GM08714 (cell line): Measurements from ENCODE around the gene EFCAB12.
A peak's percentile ranks its signal among the peaks of the same experiment; 100 is the strongest.

Experiments
- H3K4me3 ChIP-seq: fragments of 200-500 bp; sonication (Bioruptor generic); 2 replicates; pipeline ENCODE4 v1.5.1; 2014; ENCODE audit warnings: mild to moderate bottlenecking, low read length, inconsistent platforms
- ZNF274 ChIP-seq: IDR thresholded peaks from 2 replicates; pipeline ENCODE4 v1.6.1; 2012; ENCODE audit warnings: mild to moderate bottlenecking, low read depth, low read length

EFCAB12 gene

DNA sequence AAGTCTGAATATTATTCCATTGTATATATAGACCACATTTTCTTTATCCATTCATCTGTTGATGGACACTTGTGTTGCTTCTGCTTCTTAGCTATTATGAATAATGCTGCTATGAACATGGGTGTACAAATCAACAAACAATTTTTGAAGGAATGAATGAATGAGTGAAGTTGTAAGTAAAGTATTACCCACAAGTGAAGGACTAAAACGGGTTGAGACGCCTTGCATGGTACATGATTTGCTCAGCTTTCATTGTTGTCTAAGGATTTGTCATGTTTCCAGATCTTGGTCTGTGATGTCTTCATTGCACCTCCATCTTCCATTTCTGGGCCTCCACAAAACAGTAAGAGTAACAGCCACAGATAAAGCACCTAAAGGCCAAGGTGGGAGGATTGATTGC lies 32.1 kb upstream of the EFCAB12 start:
- no peak for TF ChIP-seq ZNF274
- H3K4me3 ChIP-seq: no peak overlapping the region

DNA sequence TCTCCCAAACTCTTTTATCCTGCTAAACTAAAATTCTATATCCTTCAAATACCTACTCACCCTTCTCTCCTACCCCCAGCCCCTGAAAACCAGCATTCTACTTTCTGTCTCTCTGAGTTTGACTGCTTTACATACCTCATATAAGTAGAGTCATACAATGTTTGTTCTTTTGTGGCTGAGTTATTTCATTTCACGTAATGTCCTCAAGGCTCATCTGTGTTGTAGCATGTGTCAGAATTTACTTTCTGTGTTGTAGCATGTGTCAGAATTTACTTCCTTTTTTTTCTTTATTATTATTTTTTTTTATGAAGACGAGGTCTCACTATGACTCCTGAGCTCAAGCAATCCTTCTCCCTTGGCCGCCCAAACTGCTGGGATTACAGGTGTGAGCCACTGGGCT lies 31.7 kb upstream of the EFCAB12 start:
- no peak overlapping the region for H3K4me3 ChIP-seq
- TF ChIP-seq ZNF274: no peak

DNA sequence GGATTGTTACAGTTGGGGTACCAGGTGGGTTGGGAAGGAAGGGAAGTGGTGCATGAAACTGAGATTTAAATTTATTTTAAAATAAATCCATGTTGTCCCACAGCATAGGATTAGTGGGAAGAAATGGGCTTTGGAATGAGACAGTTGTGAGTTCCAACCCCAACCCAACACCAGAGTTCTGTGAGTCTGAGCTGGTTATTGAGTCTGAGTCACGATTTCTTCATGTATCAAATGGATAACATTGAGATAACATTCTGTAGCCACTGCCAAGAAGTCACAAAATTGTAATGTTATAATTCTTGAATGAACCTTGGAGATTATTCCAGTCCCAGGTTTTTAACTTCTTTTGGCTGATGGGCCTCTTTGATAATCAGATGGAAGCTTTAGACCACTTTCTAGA lies 25.3 kb upstream of the EFCAB12 start:
- H3K4me3 ChIP-seq: no peak overlapping the region

DNA sequence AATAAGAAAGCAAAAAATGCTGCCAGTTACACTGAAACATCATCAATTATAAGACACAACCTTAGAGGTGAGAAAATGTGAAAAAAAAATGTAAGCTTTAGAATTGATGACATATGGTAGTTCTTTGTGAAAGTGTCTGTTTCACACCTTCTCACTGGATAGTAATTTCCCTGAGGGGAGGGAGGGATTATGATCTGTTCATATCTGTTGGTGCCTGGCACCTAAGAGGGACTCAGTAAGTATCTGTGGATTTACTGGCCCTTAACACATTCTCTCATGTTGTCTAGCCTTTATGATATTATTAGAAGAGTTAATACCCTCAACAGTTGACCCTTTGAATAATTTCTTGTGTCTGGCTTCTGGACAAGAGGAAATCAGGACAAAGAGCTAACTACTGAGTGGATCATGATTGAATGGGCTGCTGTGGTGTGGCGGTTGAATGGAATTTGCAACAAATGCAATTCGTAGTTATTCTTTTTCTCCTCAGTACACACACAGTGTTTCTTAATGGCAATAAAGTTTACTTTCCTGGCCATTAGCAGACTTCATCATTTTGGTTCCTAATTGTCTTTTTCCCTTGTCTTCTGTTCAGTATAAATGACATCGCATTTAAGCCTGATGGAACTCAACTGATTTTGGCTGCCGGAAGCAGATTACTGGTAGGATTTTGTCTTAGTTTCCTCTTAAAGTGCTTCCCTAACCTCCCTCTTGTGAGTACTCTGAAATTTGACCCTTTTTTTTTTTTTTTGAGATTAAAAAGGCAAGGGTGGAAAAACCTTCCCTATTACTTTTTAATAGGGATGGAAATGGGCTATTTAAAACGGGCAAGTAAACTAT lies 21.1 kb upstream of the EFCAB12 start:
- no peak for TF ChIP-seq ZNF274
- H3K4me3 ChIP-seq: no peak overlapping the region

More for the DNA sequence above, 25.3 kb upstream of the EFCAB12 start:
- no peak for TF ChIP-seq ZNF274

DNA sequence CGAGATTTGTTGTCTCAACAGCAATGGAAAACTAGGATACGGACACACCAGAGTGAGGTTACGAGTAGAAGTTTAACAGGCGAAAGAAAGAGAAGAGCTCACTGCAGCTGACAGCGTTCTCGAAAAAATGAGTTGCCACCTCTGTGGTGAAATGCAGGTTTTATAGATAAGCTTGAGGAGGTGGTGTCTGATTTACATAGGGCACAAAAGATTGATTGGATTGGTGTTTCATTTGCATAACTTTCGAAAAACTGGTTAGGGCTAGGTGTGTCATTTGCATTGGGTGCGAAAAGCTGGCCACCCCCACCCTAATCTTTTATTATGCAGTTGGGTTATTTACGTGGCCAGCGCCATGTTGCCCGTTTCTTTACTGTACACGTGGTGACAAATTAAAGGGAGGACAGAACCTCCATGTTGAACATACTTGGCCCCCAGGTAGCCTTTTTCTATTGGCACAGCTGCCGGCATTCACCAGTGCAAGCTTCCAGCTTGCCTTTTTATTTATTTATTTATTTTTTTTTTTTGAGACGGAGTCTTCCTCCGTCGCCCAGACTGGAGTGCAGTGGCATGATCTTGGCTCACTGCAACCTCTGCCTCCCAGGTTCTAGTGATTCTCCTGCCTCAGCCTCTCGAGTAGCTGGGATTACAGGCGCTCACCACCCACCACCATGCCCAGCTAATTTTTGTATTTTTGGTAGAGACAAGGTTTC lies 19.9 kb upstream of the EFCAB12 start:
- H3K4me3 ChIP-seq: no peak overlapping the region

DNA sequence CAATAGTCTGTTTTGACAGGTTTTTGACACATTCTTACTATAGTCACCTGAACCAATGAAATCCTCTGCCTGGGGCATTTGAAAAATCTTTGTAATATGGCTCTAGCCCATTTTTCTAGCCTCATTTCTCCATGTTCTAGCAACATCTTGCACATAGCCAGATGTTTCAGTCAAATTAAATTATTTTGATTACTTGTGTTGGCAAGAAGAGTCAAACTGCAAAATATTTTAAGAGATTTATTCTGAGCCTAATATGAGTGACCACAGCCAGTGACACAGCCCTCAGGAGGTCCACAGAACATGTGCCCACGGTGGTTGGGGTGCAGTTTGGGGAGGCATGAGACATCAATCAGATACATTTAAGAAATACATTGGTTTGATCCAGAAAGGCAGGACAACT lies 18.5 kb upstream of the EFCAB12 start:
- TF ChIP-seq ZNF274: no peak
- no peak overlapping the region for H3K4me3 ChIP-seq

More for the DNA sequence above, 19.9 kb upstream of the EFCAB12 start:
- no peak for TF ChIP-seq ZNF274

DNA sequence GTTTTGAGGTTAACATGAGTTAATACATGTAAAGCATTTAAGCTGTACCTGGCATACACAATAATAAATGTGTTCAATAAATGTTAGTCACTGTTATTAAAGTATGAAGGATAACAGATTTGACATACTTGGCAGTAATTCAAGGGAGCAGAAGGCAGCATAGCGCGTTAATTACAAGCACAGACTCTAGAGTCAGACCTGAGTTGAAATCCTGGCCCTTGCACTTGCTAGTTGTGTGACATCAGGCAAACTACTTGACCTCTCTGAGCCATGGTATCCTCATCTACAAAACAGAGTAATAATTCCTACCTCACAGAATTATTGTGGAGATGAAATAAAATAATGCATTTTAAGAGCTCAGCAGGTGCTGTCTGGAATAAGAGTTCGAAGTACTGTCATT lies 17.0 kb upstream of the EFCAB12 start:
- no peak for TF ChIP-seq ZNF274
- H3K4me3 ChIP-seq: no peak overlapping the region

GRCh38 chr3:129442947-129443346 lies 14.5 kb upstream of the EFCAB12 start:
- TF ChIP-seq ZNF274: no peak
- H3K4me3 ChIP-seq: no peak overlapping the region

GRCh38 chr3:129442486-129442885 lies 14.1 kb upstream of the EFCAB12 start:
- TF ChIP-seq ZNF274: no peak

GRCh38 chr3:129441782-129442181 lies 13.3 kb upstream of the EFCAB12 start:
- no peak for TF ChIP-seq ZNF274
- no peak overlapping the region for H3K4me3 ChIP-seq

More at GRCh38 chr3:129442486-129442885, 14.1 kb upstream of the EFCAB12 start:
- H3K4me3 ChIP-seq: no peak overlapping the region

DNA sequence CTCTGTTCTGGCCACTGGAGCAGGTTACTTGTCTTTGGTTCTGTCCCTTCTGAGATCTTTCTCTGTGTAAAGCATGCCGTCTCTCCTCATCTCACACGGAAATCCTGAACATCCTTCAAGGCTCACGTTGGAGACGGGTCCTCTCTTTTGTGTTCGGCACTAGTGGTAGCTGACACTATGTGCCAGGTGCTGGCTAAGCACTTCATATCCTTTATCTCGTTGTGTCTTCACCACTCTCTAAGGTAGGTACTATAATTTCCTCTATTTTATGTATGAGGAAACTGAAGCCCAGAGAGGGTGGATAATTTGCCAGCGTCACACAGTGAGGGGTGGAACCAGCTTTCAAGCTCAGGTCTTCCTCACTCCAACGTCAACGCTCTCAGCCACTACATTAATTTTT lies 12.8 kb upstream of the EFCAB12 start:
- no peak for TF ChIP-seq ZNF274
- peak overlapping the region; percentile 74 for H3K4me3 ChIP-seq

DNA sequence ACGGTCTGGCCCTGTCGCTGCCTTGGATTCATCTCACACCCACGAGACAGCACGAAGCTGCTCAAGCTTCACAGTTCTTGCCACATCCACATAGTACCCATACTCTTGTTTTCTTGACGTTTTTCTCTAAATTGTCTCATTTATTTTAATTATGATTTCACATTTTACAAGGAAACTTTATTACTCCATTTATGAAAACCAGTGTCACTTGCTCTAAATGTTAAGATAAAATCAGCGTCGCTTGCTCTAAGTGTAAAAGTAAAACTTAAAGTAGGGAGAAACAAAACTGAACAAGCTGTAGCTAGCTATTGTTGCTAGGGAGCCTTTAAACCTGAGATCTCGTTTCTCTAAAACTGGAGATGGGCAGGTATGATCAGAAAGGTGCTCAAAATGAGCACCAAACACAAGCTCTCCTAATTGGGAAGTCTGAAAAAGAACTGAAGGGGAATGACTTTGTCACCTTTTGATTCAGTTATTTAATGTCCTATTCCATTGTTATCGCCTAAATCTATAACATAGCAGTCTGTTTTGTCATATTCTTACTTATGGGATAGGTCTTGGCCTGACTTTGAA lies 12.3 kb upstream of the EFCAB12 start:
- TF ChIP-seq ZNF274: no peak
- H3K4me3 ChIP-seq: peak overlapping the region; percentile 74

- H3K4me3 ChIP-seq: peak within 1 kb of the TSS; percentile 93
- no peak for TF ChIP-seq ZNF274
These were observed 11.6 kb upstream of the EFCAB12 start, which contains the start of the genes IFT122 and MBD4 for GRCh38 chr3:129439817-129440617. IFT122 (plus strand) TSS chr3:129440224; CDS start chr3:129440331, 107 bp downstream. MBD4 (minus strand) TSS chr3:129439948; CDS start chr3:129439833, 115 bp downstream.
